Thymus (tissue), 11 donors: ENCODE measurements around the gene ERBIN. TPM values are rescaled to one million over a fixed set of nuclear protein-coding genes. Genes with fewer than 3 reads are reported as not detected.
"Not testable (repeated sequence)": the region's sequence is repeated elsewhere in the genome, so short reads cannot be mapped to it uniquely, and the experiment has no call there.

Experiments
- DNase-seq, 9 donors: peaks; one replicate each; pipeline ENCODE4 v3.0.0-alpha.2; 2013; ENCODE audit warnings: low spot score in 9 of 9, low read depth in 6 of 9, missing footprints in 1 of 9
- H3K27ac ChIP-seq, 2 donors: one replicate each; pipeline ENCODE4 v1.5.1; 2013; ENCODE audit warnings: control low read depth in 1 of 2, low read depth in 1 of 2, low read length in 1 of 2, mild to moderate bottlenecking in 1 of 2, moderate library complexity in 1 of 2
- H3K27me3 ChIP-seq, 2 donors: one replicate each; pipeline ENCODE4 v1.5.1; 2013; ENCODE audit warnings: low read length in 1 of 2; ENCODE audit not compliant: control insufficient read depth in 2 of 2, insufficient read depth in 1 of 2
- H3K36me3 ChIP-seq, 2 donors: one replicate each; pipeline ENCODE4 v1.5.1; 2013; ENCODE audit warnings: low read length in 1 of 2, mild to moderate bottlenecking in 1 of 2, moderate library complexity in 1 of 2; ENCODE audit not compliant: control insufficient read depth in 2 of 2, insufficient read depth in 2 of 2
- H3K4me1 ChIP-seq, 2 donors: one replicate each; pipeline ENCODE4 v1.5.1; 2013; ENCODE audit warnings: low read length in 2 of 2; ENCODE audit not compliant: control insufficient read depth in 2 of 2, insufficient read depth in 2 of 2
- H3K4me3 ChIP-seq, 2 donors: one replicate each; pipeline ENCODE4 v1.5.1; 2013; ENCODE audit warnings: low read length in 2 of 2, control low read depth in 1 of 2, mild to moderate bottlenecking in 1 of 2
- H3K9me3 ChIP-seq, 2 donors: one replicate each; pipeline ENCODE4 v1.5.1; 2013; ENCODE audit warnings: low read length in 1 of 2, mild to moderate bottlenecking in 1 of 2; ENCODE audit not compliant: control insufficient read depth in 2 of 2, insufficient read depth in 1 of 2
- WGBS: extraction: QIAGEN DNeasy Blood & Tissue Kit; methylation state at CpG from one replicate; pipeline ENCODE4 v1.1.7; 2013; 5-methylcytosine and 5-hydroxymethylcytosine counted together
- polyA plus RNA-seq: library from polyadenylated mRNA; stranded (reverse); fragments of 200-250 nt; gene quantifications from one replicate; pipeline ENCODE4 v1.2.3, GENCODE V29; 2013
- total RNA-seq: library from RNA; stranded (reverse); fragments of 120-200 nt; gene quantifications from one replicate; pipeline ENCODE4 v1.2.4, GENCODE V29; 2013
- donor health status: healthy.

The ERBIN gene
- total and polyA plus RNA-seq, 2 donors, result 45.0 to 75.8 TPM

DNA sequence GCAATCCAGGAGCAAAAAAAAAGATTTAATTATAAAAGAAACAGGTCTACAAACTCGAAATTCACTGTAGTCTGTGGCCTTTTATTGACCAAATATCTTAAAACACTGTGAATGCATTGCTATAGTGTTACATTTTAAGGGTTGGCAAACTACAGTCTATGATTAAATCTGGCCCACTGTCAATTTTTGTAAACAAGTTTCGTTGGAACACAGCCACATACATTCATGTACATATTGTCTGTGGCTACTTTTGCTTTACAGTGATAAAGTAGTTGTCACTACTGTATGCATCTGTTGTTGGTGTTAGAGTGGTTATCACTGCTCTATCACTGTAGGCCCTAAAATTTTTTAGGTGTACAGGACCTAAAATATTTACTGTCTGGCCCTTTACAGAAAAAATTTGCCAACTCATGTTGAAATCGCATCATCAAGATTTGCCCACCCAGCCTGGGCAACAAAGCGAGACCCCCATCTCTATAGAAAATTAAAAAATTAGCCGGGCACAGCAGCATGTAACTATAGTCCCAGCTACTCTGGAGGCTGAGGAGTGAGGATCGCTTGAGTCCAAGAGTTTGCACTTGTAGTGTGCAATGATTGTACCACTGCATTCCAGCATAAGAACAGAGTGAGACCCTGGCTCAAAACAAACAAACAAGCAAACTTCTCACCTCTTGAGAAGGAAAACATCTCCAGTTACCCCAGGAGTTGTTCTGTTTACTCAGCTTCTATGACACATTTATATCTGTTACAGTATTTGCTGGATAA is 89.0 kb downstream of the ERBIN start:
- peaks cover 3 to 25% of the 10 kb centered on the region in 2 donors for H3K36me3 ChIP-seq
- WGBS, result 99% methylated on average over 6 of the region's 6 CpGs

DNA sequence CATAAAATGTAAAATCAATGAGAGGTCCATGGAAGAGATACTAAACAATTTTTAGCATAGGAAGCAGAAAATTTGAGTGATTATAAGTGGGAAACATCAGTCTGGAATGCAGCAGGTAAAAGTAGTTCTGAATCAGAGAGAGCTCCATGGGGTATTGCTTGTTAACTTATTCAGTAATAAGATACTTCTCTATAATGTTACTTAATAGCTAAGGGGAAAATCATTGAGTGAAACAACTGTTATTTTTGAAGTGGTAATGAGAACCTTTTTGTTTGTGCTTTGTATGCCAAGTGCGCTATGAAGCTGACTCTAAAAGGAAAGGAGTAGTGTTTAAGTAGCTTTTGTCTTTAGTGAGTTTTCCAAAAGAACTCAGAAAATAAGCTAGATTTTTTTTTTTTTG is 95.2 kb downstream of the ERBIN start:
- H3K4me1 ChIP-seq, result no peaks in the 10 kb centered on the region
- no peaks in the 10 kb centered on the region for H3K27me3 ChIP-seq
- no peak for DNase-seq
- no peak overlapping the region for H3K27ac ChIP-seq
- H3K36me3 ChIP-seq, result peaks cover 0 to 24% of the 10 kb centered on the region in 2 donors
- no peaks in the 10 kb centered on the region for H3K9me3 ChIP-seq
- 96% methylated on average over 1 of the region's 1 CpG for WGBS
- H3K4me3 ChIP-seq, result no peak overlapping the region

More for the DNA sequence above, 89.0 kb downstream of the ERBIN start:
- no peak overlapping the region for H3K27ac ChIP-seq
- H3K27me3 ChIP-seq, result no peaks in the 10 kb centered on the region
- H3K4me1 ChIP-seq, result no peaks in the 10 kb centered on the region
- DNase-seq, result no peak
- no peaks in the 10 kb centered on the region for H3K9me3 ChIP-seq
- no peak overlapping the region for H3K4me3 ChIP-seq

- DNase-seq, result no peak
- no peak overlapping the region for H3K27ac ChIP-seq
- H3K36me3 ChIP-seq, result peaks cover 12 to 56% of the 10 kb centered on the region in 2 donors
- no peaks in the 10 kb centered on the region for H3K27me3 ChIP-seq
- no peaks in the 10 kb centered on the region for H3K4me1 ChIP-seq
- WGBS, result 97% methylated on average over 1 of the region's 1 CpG
- no peak overlapping the region for H3K4me3 ChIP-seq
- H3K9me3 ChIP-seq, result no peaks in the 10 kb centered on the region
Measured at GRCh38 chr5:66039296-66039695, 112.9 kb downstream of the ERBIN start.

DNA sequence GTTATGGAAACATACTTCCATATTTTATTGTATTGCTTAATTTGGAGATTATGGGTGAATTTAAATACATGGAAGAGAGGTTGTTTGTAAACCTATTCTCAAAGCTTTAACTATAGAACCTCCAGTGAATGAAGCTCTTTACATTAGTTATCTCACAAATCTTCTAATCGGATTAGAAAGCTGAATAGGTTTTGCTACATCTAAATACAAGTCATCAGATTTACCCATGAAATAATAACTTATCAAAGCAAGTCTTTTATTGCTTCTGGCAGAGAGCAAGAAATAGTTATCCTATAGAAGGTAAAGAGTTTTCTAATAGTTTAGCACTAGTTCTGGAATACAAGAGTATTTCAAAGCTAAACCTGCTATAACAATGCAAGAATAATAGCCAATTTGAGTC is 113.3 kb downstream of the ERBIN start:
- peaks cover 15 to 56% of the 10 kb centered on the region in 2 donors for H3K36me3 ChIP-seq
- WGBS, result 96% methylated on average over 1 of the region's 1 CpG

GRCh38 chr5:66041627-66042026 is 115.3 kb downstream of the ERBIN start:
- H3K4me3 ChIP-seq, result no peak overlapping the region
- no peaks in the 10 kb centered on the region for H3K4me1 ChIP-seq
- H3K27ac ChIP-seq, result no peak overlapping the region
- H3K9me3 ChIP-seq, result no peaks in the 10 kb centered on the region
- DNase-seq, result no peak
- peaks cover 10 to 52% of the 10 kb centered on the region in 2 donors for H3K36me3 ChIP-seq
- H3K27me3 ChIP-seq, result no peaks in the 10 kb centered on the region
- WGBS, result 100% methylated on average over 1 of the region's 1 CpG

More for the DNA sequence above, 113.3 kb downstream of the ERBIN start:
- H3K27me3 ChIP-seq, result no peaks in the 10 kb centered on the region
- H3K4me3 ChIP-seq, result no peak overlapping the region
- H3K9me3 ChIP-seq, result no peaks in the 10 kb centered on the region
- no peaks in the 10 kb centered on the region for H3K4me1 ChIP-seq
- no peak for DNase-seq
- H3K27ac ChIP-seq, result no peak overlapping the region

- WGBS, result 96% methylated on average over 1 of the region's 1 CpG
- no peaks in the 10 kb centered on the region for H3K9me3 ChIP-seq
- H3K27ac ChIP-seq, result no peak overlapping the region
- no peaks in the 10 kb centered on the region for H3K27me3 ChIP-seq
- peaks cover 5 to 21% of the 10 kb centered on the region in 2 donors for H3K36me3 ChIP-seq
- no peak for DNase-seq
- no peaks in the 10 kb centered on the region for H3K4me1 ChIP-seq
- H3K4me3 ChIP-seq, result no peak overlapping the region
Measured at GRCh38 chr5:66057239-66057638, 130.9 kb downstream of the ERBIN start.

GRCh38 chr5:66061320-66061719 is 134.9 kb downstream of the ERBIN start:
- H3K36me3 ChIP-seq, DNase-seq, H3K9me3 ChIP-seq, H3K4me3 ChIP-seq, H3K27me3 ChIP-seq, H3K4me1 ChIP-seq, H3K27ac ChIP-seq: not testable (repeated sequence)
- WGBS, result 100% methylated on average over 2 of the region's 3 CpGs

- DNase-seq, H3K4me3 ChIP-seq, H3K27me3 ChIP-seq, H3K4me1 ChIP-seq, H3K27ac ChIP-seq, H3K9me3 ChIP-seq: not testable (repeated sequence)
- peaks cover 8 to 10% of the 10 kb centered on the region in 2 donors for H3K36me3 ChIP-seq
- 98% methylated on average over 13 of the region's 13 CpGs for WGBS
Measured at GRCh38 chr5:66063061-66063460, 136.7 kb downstream of the ERBIN start.

- H3K36me3 ChIP-seq, result peaks cover 15 to 24% of the 10 kb centered on the region in 2 donors
- H3K9me3 ChIP-seq, result no peaks in the 10 kb centered on the region
- no peak overlapping the region for H3K4me3 ChIP-seq
- DNase-seq, result no peak
- H3K27me3 ChIP-seq, result no peaks in the 10 kb centered on the region
- WGBS, result 97% methylated on average over 2 of the region's 2 CpGs
- no peak overlapping the region for H3K27ac ChIP-seq
- no peaks in the 10 kb centered on the region for H3K4me1 ChIP-seq
Measured at GRCh38 chr5:66066826-66067225, 140.5 kb downstream of the ERBIN start.
